Omental fat pad (tissue), 4 donors: Measurements from ENCODE around the gene GRIK3. TPM values are rescaled to one million over a fixed set of nuclear protein-coding genes. Genes with fewer than 3 reads are reported as not detected.

Source experiments
- ATAC-seq: fragments of 150-250 bp; one replicate; pipeline ENCODE4 v1.9.1; 2016; ENCODE audit warnings: mild to moderate bottlenecking, moderate library complexity; ENCODE audit not compliant: low FRiP score
- DNase-seq: peaks from one replicate; pipeline ENCODE4 v3.0.0-alpha.2; 2019; ENCODE audit warnings: low spot score
- total RNA-seq, 4 donors: library from RNA; depleted of rRNA; stranded (reverse); fragments of >200 nt; gene quantifications; one replicate each; pipeline ENCODE4 v1.1.0, GENCODE V29; 2016
- TF ChIP-seq, protein P1 (sequence below), 3 donors: fragments of 450-650 bp; IDR thresholded peaks; one replicate each; pipeline ENCODE4 v1.5.1; 2016 to 2017; ENCODE audit warnings: antibody characterized with exemption in 3 of 3, mild to moderate bottlenecking in 3 of 3, moderate library complexity in 2 of 3

GRIK3 gene
- total RNA-seq, 4 donors from 2014 or later, result 0.09 to 0.79 TPM; not detected in 2

DNA sequence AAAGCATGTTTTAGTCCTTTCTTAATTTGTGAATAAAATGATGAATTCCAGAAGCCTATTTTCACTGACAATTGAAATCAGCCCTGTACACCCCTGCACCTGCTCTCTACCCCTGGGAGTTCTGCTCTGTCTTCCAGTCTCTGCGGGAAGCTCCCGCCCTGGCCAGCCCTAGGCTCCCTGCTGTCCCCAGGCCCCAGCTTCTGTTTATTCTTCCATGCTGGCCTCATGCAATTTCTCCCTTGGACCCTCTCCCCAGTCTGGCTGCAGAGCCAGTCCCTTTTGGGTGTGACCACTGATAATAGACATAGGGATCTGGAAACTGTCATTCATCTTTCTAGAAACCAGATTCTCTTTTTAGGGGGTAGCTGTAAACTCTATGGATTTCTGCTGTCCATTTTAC is 258.6 kb downstream of the GRIK3 start:
- TF ChIP-seq, protein P1, sequence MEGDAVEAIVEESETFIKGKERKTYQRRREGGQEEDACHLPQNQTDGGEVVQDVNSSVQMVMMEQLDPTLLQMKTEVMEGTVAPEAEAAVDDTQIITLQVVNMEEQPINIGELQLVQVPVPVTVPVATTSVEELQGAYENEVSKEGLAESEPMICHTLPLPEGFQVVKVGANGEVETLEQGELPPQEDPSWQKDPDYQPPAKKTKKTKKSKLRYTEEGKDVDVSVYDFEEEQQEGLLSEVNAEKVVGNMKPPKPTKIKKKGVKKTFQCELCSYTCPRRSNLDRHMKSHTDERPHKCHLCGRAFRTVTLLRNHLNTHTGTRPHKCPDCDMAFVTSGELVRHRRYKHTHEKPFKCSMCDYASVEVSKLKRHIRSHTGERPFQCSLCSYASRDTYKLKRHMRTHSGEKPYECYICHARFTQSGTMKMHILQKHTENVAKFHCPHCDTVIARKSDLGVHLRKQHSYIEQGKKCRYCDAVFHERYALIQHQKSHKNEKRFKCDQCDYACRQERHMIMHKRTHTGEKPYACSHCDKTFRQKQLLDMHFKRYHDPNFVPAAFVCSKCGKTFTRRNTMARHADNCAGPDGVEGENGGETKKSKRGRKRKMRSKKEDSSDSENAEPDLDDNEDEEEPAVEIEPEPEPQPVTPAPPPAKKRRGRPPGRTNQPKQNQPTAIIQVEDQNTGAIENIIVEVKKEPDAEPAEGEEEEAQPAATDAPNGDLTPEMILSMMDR (IDR thresholded peaks at IDR 0.05), result no peak
- no peak for DNase-seq
- ATAC-seq, result no peak

DNA sequence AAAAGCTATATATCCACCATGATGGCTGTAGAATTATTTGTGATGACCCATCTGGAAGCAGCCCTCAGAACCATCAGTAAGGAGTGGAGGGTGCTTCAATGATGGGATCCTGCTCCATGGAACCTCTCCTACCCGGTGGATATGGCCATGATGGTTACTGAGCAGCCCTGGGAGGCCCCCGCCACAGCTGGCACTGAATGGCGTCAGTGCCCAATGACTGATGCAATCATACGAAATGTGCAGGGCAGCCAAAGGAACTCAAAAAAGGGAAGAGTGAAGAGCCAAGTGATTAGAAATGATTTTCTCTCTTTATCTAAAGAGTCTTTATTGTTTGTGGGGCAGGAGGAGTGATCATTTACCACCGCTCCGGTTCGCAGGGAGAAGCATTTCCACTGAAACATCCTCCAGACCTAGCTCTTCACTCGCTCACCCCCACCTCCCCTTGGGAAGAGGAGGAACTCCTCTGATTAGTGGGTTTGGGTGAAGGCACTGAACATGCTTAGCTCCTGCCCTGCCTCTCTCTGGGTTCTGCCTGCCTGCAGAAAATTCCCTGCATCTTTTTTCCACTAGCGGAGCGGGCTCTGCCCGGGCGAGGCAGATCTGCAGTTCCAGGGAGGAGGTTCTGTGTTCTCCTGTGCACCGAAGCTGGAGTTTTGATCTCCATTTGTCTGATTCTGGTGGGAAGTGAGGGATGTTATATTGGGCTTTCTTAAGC is 260.3 kb downstream of the GRIK3 start:
- TF ChIP-seq, protein P1 (IDR thresholded peaks at IDR 0.05), result no peak
- DNase-seq (no peak), ATAC-seq (no peak)

DNA sequence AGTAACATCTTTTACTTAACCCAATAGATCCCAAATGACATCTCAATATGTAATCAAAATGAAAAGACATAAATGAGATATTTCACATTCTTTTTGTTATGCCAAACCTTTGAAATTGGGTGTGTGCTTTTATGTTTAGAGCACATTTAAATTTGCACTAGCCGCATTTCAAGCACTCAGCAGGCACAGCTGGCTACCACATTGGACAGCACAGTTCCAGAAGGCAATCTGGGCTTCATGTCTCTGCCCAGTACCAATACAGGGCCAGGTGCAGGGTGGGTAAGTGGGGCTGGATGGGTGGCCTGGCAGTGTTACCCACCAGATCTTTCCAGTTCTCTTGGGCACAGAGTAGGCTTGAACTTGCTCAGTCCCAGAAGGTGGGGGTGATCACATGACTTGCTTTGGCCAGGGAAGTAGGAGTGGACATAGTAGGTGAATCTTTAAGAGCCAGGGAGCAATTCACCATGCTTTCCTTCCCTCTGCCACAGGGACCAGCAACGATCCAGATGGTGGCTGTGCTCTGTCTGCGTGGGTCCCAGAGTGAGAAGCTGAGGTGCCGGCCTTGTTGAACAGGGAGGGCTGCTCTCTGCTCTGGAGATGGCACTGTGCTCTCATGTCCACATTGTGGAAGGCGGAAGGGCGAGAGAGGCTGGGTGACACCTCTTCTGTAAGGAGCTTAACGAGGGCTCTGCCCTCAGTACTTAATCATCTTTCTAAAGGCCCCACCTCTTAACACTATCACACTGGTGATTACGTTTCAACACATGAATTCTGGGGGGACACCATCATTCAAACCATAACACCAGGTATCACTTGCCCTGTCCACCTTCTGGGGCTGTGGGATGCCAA is 261.4 kb downstream of the GRIK3 start:
- TF ChIP-seq, protein P1 (IDR thresholded peaks at IDR 0.05), result no peak
- no peak for DNase-seq
- ATAC-seq, result no peak

DNA sequence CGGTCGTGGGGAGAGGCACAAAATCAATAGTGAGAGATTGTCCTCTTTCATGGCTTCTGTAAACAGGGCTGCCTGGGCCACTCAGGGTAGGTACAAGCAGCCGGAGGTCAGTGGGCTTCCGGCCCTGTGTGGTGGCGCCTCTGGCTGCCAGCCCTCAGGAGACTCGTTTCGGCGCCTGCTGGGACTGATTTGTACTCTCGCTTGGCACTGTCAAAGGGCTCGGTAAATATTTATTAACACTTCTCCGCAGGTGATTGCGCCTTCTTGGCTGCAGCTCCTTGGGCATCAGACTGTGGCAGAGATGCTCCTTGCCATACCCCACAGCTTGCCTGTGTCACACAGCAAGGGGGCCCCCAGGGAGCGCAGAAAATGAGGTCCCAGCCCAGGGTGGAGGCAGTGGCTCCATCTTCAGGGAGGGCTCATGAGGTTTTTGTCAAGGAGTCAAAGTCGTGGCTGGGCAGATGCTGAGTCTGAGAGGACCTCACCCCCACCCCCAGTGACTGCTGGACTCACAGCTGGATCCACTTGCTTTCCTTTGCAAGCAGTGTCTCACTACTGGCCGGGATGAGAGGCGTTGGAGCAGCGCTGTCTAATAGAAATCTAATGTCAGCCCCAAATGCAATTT is 262.5 kb downstream of the GRIK3 start:
- ATAC-seq, result no peak
- TF ChIP-seq, protein P1 (IDR thresholded peaks at IDR 0.05), result no peak
- no peak for DNase-seq

DNA sequence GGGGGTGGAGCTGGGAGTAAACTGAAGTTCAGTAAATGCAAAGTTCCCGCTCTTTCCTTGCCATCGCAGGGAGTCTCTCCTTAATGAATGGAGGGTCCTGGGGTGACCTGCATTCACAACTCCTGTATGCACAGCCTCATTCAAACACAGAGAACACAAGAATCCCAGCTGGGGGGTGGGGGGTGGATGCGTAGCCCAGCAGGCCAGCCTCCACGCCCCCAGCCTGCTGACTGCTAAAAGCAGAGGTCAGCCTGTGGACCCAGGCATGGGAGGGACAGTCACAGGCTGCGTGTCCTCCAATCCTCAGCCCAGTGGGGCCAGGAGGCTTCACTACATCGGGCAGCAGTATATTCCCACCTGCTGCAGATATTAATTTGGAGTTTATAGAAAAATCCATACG is 263.1 kb downstream of the GRIK3 start:
- TF ChIP-seq, protein P1 (IDR thresholded peaks at IDR 0.05), result no peak
- DNase-seq, result no peak
- ATAC-seq, result no peak

DNA sequence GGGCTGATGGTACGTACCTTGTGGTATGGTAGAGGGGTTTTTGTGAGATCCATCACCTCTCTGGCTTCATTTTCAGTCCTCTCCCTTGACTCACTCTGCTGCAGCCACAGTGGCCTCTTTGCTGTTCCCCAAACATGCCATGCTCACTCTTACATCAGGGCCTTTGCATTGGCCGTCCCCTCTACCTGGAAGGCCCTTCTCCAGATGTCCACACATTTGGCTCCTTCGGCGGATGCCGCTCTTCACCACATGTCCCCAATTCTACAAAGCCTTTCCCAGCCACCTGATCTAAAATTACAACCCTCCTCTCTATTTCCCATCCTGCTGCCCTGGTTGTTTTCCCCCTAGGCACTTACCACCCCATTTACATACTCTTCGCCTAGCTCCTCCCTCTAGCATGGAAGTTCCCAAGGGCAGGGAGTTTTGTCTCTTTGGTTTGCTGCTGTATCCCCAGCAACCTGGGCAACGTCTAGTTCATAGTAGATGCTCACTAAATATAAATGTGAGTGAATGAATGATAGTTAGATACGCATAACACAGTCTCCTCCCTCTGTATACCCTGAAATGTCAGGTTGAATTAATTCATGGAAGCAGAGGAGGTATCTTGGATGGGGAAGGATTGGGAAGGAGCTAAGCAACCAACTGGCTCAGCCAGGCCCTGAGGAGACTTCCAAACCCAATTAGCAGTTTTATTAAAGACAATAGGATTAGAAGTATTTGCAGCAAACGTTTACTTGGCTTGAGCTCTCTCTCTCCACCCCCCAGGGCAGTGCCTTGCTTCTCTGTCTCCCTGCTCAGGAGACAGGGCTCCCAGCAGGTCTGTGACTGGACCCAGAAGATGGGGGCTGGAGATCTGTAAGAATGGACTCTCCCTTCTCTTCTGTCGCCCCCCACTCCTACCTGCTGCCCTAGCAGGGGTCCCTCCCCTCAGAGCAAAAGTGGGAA is 264.2 kb downstream of the GRIK3 start:
- ATAC-seq (no peak), DNase-seq (no peak)
- TF ChIP-seq, protein P1 (IDR thresholded peaks at IDR 0.05), result no peak
